Esophagus mucosa (tissue), 1 donor: ENCODE results near the gene ANKRD27. TPM values are rescaled to one million over a fixed set of nuclear protein-coding genes. Genes with fewer than 3 reads are reported as not detected.
"Not testable (repeated sequence)": the region's sequence is repeated elsewhere in the genome, so short reads cannot be mapped to it uniquely, and the experiment has no call there.

Source experiments
- ATAC-seq: fragments of 200-7000 bp; cut with Tn5 transposase; one replicate; pipeline ENCODE4 v1.9.1; 2020
- total RNA-seq: library from RNA; stranded (reverse); gene quantifications from one replicate; pipeline ENCODE4 v1.2.4, GENCODE V29; 2023
- donor health status: DM: yes; HTN: yes; CAD: no.

Gene ANKRD27
- total RNA-seq, 1 donor from 2014 or later = 22.3 TPM

- not testable (repeated sequence) for ATAC-seq
These were observed 22.6 kb downstream of the ANKRD27 start for GRCh38 chr19:32652331-32652730.

- no peak for ATAC-seq
These were observed 23.2 kb downstream of the ANKRD27 start for GRCh38 chr19:32651729-32652140.

GRCh38 chr19:32650671-32651070 lies 24.3 kb downstream of the ANKRD27 start:
- ATAC-seq = no peak

GRCh38 chr19:32649751-32650150 lies 25.2 kb downstream of the ANKRD27 start:
- no peak for ATAC-seq

- ATAC-seq = no peak
These were observed 27.6 kb downstream of the ANKRD27 start for GRCh38 chr19:32647361-32647760.

- no peak for ATAC-seq
These were observed 28.4 kb downstream of the ANKRD27 start for GRCh38 chr19:32646556-32646955.

- ATAC-seq = no peak
These were observed 32.2 kb downstream of the ANKRD27 start for GRCh38 chr19:32642771-32643170.

- no peak for ATAC-seq
These were observed 36.4 kb downstream of the ANKRD27 start for GRCh38 chr19:32638625-32639024.

- no peak for ATAC-seq
These were observed 37.5 kb downstream of the ANKRD27 start for GRCh38 chr19:32637480-32637879.

GRCh38 chr19:32631381-32631780 lies 43.6 kb downstream of the ANKRD27 start:
- no peak for ATAC-seq

GRCh38 chr19:32630338-32630737 lies 44.6 kb downstream of the ANKRD27 start:
- no peak for ATAC-seq

GRCh38 chr19:32627714-32628270 lies 47.2 kb downstream of the ANKRD27 start:
- ATAC-seq = no peak

- no peak for ATAC-seq
These were observed 48.0 kb downstream of the ANKRD27 start for GRCh38 chr19:32626969-32627368.

GRCh38 chr19:32624410-32624809 lies 50.6 kb downstream of the ANKRD27 start:
- ATAC-seq = no peak

- ATAC-seq = no peak
These were observed 53.0 kb downstream of the ANKRD27 start for GRCh38 chr19:32622002-32622401.

- ATAC-seq = peak; percentile 36
These were observed 55.8 kb downstream of the ANKRD27 start for GRCh38 chr19:32619051-32619685.

GRCh38 chr19:32615569-32615968 lies 59.4 kb downstream of the ANKRD27 start:
- ATAC-seq = no peak

GRCh38 chr19:32614916-32615315 lies 60.1 kb downstream of the ANKRD27 start:
- ATAC-seq = no peak

GRCh38 chr19:32613008-32613407 lies 62.0 kb downstream of the ANKRD27 start:
- no peak for ATAC-seq

GRCh38 chr19:32611161-32611560 lies 63.8 kb downstream of the ANKRD27 start:
- no peak for ATAC-seq

GRCh38 chr19:32607479-32607878 lies 67.5 kb downstream of the ANKRD27 start:
- ATAC-seq = no peak

- ATAC-seq = no peak
These were observed 68.7 kb downstream of the ANKRD27 start for GRCh38 chr19:32606289-32606688.

- ATAC-seq = peak; percentile 11
These were observed 69.4 kb downstream of the ANKRD27 start for GRCh38 chr19:32605544-32605943.

- no peak for ATAC-seq
These were observed 71.0 kb downstream of the ANKRD27 start for GRCh38 chr19:32603961-32604360.

GRCh38 chr19:32599736-32600157 lies 75.2 kb downstream of the ANKRD27 start:
- peak; percentile 46 for ATAC-seq
